Measurements from ENCODE around the gene ORM1. TPM values are rescaled to one million over a fixed set of nuclear protein-coding genes. Genes with fewer than 3 reads are reported as not detected.

ORM1 gene
- total and polyA plus RNA-seq, 2 donors (not counting 3 experiments of a cell fraction or from before 2014, with no cell fraction given), result not detected

GRCh38 chr9:114279693-114280092, 43.2 kb upstream of the ORM1 start:
- intact Hi-C loops (cut with micrococcal nuclease), result no loop called here

More at GRCh38 chr9:114279693-114280092, 43.2 kb upstream of the ORM1 start:
- Histone ChIP-seq H3K9me3 (replicated peaks; ENCODE audit: control insufficient read depth, insufficient read depth, low read length) (no peaks in the 10 kb centered on the region), H3K27ac (ENCODE audit: insufficient read depth, low read depth, low read length) (no peak overlapping the region), H3K9me1 (replicated peaks; ENCODE audit: control insufficient read depth, extremely low read depth, insufficient read depth, low read length) (no peaks in the 10 kb centered on the region), H3K4me2 (ENCODE audit: insufficient read depth, low read length) (no peak overlapping the region), H2AFZ (ENCODE audit: low read depth, low read length) (no peak overlapping the region), H3K4me3 (replicated peaks in 1 of 3; ENCODE audit: insufficient read depth in 1 of 3, low read depth in 1 of 3, low read length in 3 of 3) (no peak overlapping the region), H4K20me1 (replicated peaks; ENCODE audit: control insufficient read depth, extremely low read depth, insufficient read depth, low read length) (no peaks in the 10 kb centered on the region), H3K36me3 (ENCODE audit: control insufficient read depth in 2 of 2, extremely low read depth in 1 of 2, insufficient read depth in 2 of 2, low read length in 2 of 2) (peaks cover 0 to 2% of the 10 kb centered on the region in 2 experiments), H3K27me3 (ENCODE audit: control insufficient read depth in 2 of 2, insufficient read depth in 2 of 2, low read length in 2 of 2) (no peaks in the 10 kb centered on the region), H3K4me1 (ENCODE audit: control insufficient read depth, extremely low read depth, insufficient read depth, low read length) (peaks cover 2% of the 10 kb centered on the region), H3K9ac (replicated peaks; ENCODE audit: extremely low read depth, insufficient read depth, low read length) (no peak overlapping the region), H3K79me2 (ENCODE audit: control insufficient read depth, insufficient read depth, low read length) (no peaks in the 10 kb centered on the region)
- ChIA-PET CTCF (interaction anchor here (1.2 to 4.0 kb wide), 5 partner anchors 11 to 197 kb away, joined by 3 to 18 read pairs (median 14); partner anchors contain the start of gene COL27A1), POLR2A (no interaction called here)
- DNase-seq (ENCODE audit: low read depth, low spot score) (no peak), FAIRE-seq (no peak)
- no peak for TF ChIP-seq MAX (IDR thresholded peaks at IDR 0.05; ENCODE audit: insufficient read depth, insufficient read length)
- TF ChIP-seq GATA2 (IDR thresholded peaks at IDR 0.05; ENCODE audit: insufficient read depth, insufficient read length, low read depth, low read length), result no peak
- TF ChIP-seq CTCF (IDR thresholded peaks at IDR 0.05; ENCODE audit: extremely low read depth in 1 of 2, insufficient read depth in 1 of 2, low read depth in 1 of 2, low read length in 2 of 2), result no peak
- no peak for TF ChIP-seq JUN (IDR thresholded peaks at IDR 0.05; ENCODE audit: borderline replicate concordance, insufficient read depth, insufficient read length, low read depth)
- no TSS peak for BruUV-seq (replicated peaks)
- dilution Hi-C loops (cut with MboI; ENCODE audit: extremely low pct_ligation_motif_present, low sequenced_read_pairs), result loop anchor here (25.0 kb wide), 1 partner anchor 192 kb away; the partner anchor contains the start of genes AMBP and KIF12
